HL-60 (cell line): ENCODE measurements around the gene AIG1.

Experiments used
- DNase-seq, 2 experiments: peaks; one replicate each; pipeline ENCODE4 v3.0.0-alpha.2; 2010 to 2020; ENCODE audit warnings: low read depth in 1 of 2, low spot score in 1 of 2
- H3K27ac ChIP-seq: fragments of 250-450 bp; sonication (Bioruptor Pico); replicated peaks from 2 replicates; pipeline ENCODE4 v1.5.1; 2020; ENCODE audit warnings: mild to moderate bottlenecking, moderate library complexity
- H3K27me3 ChIP-seq: fragments of 250-450 bp; sonication (Bioruptor Pico); 2 replicates; pipeline ENCODE4 v1.5.1; 2021; ENCODE audit warnings: mild to moderate bottlenecking, moderate library complexity; ENCODE audit not compliant: insufficient read depth, poor library complexity, severe bottlenecking
- H3K4me3 ChIP-seq: replicated peaks from 2 replicates; pipeline ENCODE4 v1.5.1; 2011; ENCODE audit warnings: mild to moderate bottlenecking, control low read depth, low read length; ENCODE audit not compliant: insufficient read depth
- GABPA ChIP-seq: IDR thresholded peaks from 2 replicates; pipeline ENCODE4 v1.6.1; 2012; ENCODE audit warnings: low read depth
- POLR2AphosphoS5 ChIP-seq: IDR thresholded peaks from 2 replicates; pipeline ENCODE4 v1.6.1; 2012; ENCODE audit warnings: low read depth
- SPI1 ChIP-seq: IDR thresholded peaks from 2 replicates; pipeline ENCODE4 v1.6.1; 2012; ENCODE audit warnings: low read depth, mild to moderate bottlenecking, borderline replicate concordance
- TF ChIP-seq, protein P1 (sequence below): IDR thresholded peaks from one replicate; pipeline ENCODE4 v1.5.1; 2011; ENCODE audit warnings: low read length, control low read depth, inconsistent platforms; ENCODE audit not compliant: insufficient read depth
- TF ChIP-seq, protein P2 (sequence below): IDR thresholded peaks from 2 replicates; pipeline ENCODE4 v1.6.1; 2012; ENCODE audit warnings: low read depth; ENCODE audit not compliant: insufficient replicate concordance

AIG1 gene

DNA sequence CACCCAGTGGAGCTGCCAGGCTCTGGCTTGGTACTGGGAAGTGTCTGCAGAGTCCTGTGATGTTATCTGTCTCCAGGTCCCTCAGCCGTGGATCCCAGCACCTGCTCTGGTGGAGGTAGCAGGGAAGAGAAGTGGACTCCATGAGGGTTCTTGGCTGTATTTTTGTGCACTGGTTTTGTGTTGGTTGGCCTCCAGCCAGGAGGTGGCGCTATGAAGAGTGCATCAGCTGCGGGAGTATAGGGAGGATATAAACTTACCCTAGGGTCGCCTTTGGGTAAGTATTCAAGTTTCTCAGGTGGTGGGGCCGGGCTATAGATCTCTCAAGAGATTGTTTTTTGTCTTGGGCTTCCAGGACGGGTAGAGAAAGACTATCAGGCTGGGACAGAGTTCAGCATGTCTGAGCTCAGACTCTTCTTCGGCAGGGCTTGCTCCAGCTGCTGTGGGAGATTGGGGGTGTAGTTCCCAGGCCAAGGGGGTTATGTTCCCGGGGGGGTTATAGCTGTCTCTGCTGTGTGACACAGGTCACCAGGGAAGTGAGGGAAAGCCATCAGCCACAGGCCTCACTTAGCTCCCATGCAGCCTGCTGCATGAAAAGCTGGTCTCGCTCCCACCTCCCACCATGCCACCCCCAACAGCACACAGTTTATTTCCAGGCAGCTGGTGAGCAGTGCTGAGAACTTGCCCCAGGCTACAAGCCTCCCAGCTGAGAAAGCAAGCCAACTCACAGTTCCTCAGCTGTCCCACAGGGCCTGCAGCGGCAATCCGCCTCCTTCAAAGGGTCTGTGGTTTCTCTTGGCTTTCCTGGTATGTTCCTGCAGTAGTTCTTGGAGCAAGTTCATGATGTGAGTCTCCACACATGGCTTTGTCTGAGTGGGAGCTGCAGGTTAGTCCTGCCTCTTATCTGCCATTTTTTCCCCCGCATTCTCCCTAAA is 115.7 kb downstream of the AIG1 start:
- TF ChIP-seq SPI1 = no peak
- TF ChIP-seq, protein P1, sequence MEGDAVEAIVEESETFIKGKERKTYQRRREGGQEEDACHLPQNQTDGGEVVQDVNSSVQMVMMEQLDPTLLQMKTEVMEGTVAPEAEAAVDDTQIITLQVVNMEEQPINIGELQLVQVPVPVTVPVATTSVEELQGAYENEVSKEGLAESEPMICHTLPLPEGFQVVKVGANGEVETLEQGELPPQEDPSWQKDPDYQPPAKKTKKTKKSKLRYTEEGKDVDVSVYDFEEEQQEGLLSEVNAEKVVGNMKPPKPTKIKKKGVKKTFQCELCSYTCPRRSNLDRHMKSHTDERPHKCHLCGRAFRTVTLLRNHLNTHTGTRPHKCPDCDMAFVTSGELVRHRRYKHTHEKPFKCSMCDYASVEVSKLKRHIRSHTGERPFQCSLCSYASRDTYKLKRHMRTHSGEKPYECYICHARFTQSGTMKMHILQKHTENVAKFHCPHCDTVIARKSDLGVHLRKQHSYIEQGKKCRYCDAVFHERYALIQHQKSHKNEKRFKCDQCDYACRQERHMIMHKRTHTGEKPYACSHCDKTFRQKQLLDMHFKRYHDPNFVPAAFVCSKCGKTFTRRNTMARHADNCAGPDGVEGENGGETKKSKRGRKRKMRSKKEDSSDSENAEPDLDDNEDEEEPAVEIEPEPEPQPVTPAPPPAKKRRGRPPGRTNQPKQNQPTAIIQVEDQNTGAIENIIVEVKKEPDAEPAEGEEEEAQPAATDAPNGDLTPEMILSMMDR = no peak
- TF ChIP-seq GABPA = no peak
- no peak for TF ChIP-seq POLR2AphosphoS5
- TF ChIP-seq, protein P2, sequence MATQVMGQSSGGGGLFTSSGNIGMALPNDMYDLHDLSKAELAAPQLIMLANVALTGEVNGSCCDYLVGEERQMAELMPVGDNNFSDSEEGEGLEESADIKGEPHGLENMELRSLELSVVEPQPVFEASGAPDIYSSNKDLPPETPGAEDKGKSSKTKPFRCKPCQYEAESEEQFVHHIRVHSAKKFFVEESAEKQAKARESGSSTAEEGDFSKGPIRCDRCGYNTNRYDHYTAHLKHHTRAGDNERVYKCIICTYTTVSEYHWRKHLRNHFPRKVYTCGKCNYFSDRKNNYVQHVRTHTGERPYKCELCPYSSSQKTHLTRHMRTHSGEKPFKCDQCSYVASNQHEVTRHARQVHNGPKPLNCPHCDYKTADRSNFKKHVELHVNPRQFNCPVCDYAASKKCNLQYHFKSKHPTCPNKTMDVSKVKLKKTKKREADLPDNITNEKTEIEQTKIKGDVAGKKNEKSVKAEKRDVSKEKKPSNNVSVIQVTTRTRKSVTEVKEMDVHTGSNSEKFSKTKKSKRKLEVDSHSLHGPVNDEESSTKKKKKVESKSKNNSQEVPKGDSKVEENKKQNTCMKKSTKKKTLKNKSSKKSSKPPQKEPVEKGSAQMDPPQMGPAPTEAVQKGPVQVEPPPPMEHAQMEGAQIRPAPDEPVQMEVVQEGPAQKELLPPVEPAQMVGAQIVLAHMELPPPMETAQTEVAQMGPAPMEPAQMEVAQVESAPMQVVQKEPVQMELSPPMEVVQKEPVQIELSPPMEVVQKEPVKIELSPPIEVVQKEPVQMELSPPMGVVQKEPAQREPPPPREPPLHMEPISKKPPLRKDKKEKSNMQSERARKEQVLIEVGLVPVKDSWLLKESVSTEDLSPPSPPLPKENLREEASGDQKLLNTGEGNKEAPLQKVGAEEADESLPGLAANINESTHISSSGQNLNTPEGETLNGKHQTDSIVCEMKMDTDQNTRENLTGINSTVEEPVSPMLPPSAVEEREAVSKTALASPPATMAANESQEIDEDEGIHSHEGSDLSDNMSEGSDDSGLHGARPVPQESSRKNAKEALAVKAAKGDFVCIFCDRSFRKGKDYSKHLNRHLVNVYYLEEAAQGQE = no peak
- Histone ChIP-seq H3K27ac (no peak overlapping the region), H3K4me3 (no peak overlapping the region), H3K27me3 (no peaks in the 10 kb centered on the region)
- DNase-seq = no peak

DNA sequence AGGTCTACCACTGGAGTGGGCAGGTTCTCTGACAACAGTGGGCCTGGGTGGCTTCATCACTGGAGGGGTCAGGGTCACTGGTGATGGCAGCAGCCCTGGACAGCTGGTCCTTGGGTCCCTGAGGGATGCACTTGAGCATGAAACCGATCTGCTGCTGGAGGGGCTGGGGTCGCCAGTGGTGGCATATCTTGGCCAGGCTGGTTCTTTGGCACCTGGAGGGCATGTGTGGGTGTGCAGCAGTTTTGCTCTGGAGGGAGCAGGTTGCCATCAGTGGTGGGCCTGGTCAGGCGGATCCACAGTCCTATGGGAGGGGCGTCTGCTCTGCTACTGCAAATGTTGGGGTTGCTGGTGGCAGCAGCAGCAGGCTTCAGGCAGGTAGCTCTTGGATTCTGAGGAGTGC is 117.0 kb downstream of the AIG1 start:
- TF ChIP-seq, protein P1 = no peak
- TF ChIP-seq SPI1 = no peak
- no peak for TF ChIP-seq POLR2AphosphoS5
- no peak for TF ChIP-seq GABPA
- TF ChIP-seq, protein P2 = no peak
- Histone ChIP-seq H3K27me3 (no peaks in the 10 kb centered on the region), H3K4me3 (no peak overlapping the region), H3K27ac (no peak overlapping the region)
- no peak for DNase-seq

DNA sequence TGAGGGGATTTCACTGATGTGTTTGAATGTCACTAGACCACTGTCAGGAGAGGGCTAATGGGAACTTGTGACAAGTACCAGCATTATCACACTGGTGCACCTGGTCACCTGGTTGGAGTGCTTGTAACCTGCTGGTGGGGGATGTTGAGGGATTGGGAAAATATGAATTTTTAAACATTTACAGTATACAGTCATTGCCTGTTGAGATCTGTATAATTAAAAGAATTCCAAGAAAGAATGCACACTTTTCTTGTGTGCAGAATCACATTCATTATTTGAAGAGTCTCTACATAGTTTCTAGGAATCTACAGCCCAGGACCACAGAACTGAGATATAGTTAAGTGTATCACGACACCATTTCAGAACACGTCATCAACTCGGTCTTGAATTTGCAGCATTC is 118.4 kb downstream of the AIG1 start:
- Histone ChIP-seq H3K4me3 (no peak overlapping the region), H3K27ac (no peak overlapping the region)
- DNase-seq = no peak

More for the DNA sequence above, 118.4 kb downstream of the AIG1 start:
- no peaks in the 10 kb centered on the region for H3K27me3 ChIP-seq
- TF ChIP-seq SPI1 = no peak
- TF ChIP-seq GABPA = no peak
- no peak for TF ChIP-seq POLR2AphosphoS5
- TF ChIP-seq, protein P2 = no peak
- TF ChIP-seq, protein P1 = no peak
